GM21825 (cell line): Measurements from ENCODE around the gene GCSAM.

Experiments
- ATAC-seq: cut with Tn5 transposase; IDR thresholded peaks from one replicate; pipeline ENCODE4 v1.9.1; 2021; ENCODE audit warnings: mild to moderate bottlenecking, moderate library complexity; ENCODE audit not compliant: unreplicated experiment

The GCSAM gene

GRCh38 chr3:112132975-112133448, at the start of gene GCSAM:
Gene GCSAM, minus strand, starts transcription at chr3:112133248. Its CDS starts 128 bp downstream, at chr3:112133120.
- peak; percentile 75 for ATAC-seq

GRCh38 chr3:112175646-112176045, 42.6 kb upstream of the GCSAM start:
- no peak for ATAC-seq

GRCh38 chr3:112175037-112175436, 42.0 kb upstream of the GCSAM start:
- no peak for ATAC-seq

- no peak for ATAC-seq
Measured at GRCh38 chr3:112171144-112171543, 38.1 kb upstream of the GCSAM start.

- no peak for ATAC-seq
Measured at GRCh38 chr3:112170046-112170445, 37.0 kb upstream of the GCSAM start.

- no peak for ATAC-seq
Measured at GRCh38 chr3:112167758-112168157, 34.7 kb upstream of the GCSAM start.

GRCh38 chr3:112149136-112149535, 16.1 kb upstream of the GCSAM start:
- ATAC-seq, result no peak

GRCh38 chr3:112143689-112144088, 10.6 kb upstream of the GCSAM start:
- no peak for ATAC-seq

- ATAC-seq, result no peak
Measured at GRCh38 chr3:112143251-112143650, 10.2 kb upstream of the GCSAM start.

GRCh38 chr3:112141293-112141692, 8.2 kb upstream of the GCSAM start:
- ATAC-seq, result no peak

- ATAC-seq, result no peak
Measured at GRCh38 chr3:112140584-112140983, 7.5 kb upstream of the GCSAM start.

GRCh38 chr3:112138219-112138969, 5.3 kb upstream of the GCSAM start:
- ATAC-seq, result no peak

- ATAC-seq, result no peak
Measured at GRCh38 chr3:112137781-112138180, 4.7 kb upstream of the GCSAM start.

GRCh38 chr3:112136959-112137693, 4.1 kb upstream of the GCSAM start:
- no peak for ATAC-seq

- no peak for ATAC-seq
Measured at GRCh38 chr3:112136046-112136445, 3.0 kb upstream of the GCSAM start.

- ATAC-seq, result no peak
Measured at GRCh38 chr3:112134335-112135124, 1.5 kb upstream of the GCSAM start.

GRCh38 chr3:112133626-112134334, 732 bp upstream of the GCSAM start:
- ATAC-seq, result no peak

GRCh38 chr3:112132554-112132953, 494 bp downstream of the GCSAM start:
- ATAC-seq, result no peak

GRCh38 chr3:112132088-112132487, 960 bp downstream of the GCSAM start:
- ATAC-seq, result no peak

- ATAC-seq, result no peak
Measured at GRCh38 chr3:112131111-112131510, 1.9 kb downstream of the GCSAM start.

- no peak for ATAC-seq
Measured at GRCh38 chr3:112130638-112130993, 2.4 kb downstream of the GCSAM start.
